GM19035 (cell line): ENCODE data around the gene FNDC11.

ENCODE experiments used
- ATAC-seq: cut with Tn5 transposase; IDR thresholded peaks from one replicate; pipeline ENCODE4 v1.9.1; 2021; ENCODE audit not compliant: unreplicated experiment

FNDC11 gene

DNA sequence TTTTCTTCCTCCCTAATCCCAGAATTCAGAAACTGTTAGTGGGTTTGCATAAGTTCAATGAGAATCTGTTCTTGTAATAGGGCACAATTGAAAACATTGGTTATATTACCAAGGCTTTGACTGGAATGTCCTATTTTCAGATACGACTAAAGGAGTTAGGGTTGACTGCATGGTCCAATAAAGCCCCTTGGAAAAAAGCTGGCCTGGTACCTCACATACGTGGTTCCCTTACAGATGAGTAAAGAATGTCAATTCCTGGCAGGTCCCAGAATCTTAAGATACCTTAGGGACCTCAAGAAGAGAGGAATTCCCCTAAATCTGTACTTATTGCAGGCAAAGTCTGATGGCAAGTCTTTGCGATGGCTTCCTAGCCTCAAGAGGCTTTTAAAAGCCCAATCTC lies 28.8 kb upstream of the FNDC11 start:
- ATAC-seq: no peak

GRCh38 chr20:63525971-63526370 lies 28.0 kb upstream of the FNDC11 start:
- ATAC-seq: no peak

DNA sequence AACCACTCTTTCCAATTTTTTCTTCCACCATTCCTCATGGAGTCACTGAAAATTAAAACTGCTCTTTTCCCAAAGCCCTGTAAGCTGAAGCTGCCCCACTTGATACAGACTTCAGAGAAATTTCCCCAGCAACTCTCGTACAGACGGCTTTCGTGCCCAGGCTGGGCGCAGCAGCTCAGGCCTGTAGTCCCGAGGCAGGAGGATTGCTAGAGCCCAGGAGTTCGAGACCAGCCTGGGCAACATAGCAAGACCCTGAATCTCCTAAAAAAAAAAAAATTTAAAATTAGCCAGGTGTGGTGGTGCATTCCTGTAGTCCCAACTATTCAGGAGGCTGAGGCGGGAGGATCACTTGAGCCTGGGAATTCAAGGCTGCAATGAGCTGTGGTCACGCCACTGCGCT lies 26.8 kb upstream of the FNDC11 start:
- ATAC-seq: no peak

DNA sequence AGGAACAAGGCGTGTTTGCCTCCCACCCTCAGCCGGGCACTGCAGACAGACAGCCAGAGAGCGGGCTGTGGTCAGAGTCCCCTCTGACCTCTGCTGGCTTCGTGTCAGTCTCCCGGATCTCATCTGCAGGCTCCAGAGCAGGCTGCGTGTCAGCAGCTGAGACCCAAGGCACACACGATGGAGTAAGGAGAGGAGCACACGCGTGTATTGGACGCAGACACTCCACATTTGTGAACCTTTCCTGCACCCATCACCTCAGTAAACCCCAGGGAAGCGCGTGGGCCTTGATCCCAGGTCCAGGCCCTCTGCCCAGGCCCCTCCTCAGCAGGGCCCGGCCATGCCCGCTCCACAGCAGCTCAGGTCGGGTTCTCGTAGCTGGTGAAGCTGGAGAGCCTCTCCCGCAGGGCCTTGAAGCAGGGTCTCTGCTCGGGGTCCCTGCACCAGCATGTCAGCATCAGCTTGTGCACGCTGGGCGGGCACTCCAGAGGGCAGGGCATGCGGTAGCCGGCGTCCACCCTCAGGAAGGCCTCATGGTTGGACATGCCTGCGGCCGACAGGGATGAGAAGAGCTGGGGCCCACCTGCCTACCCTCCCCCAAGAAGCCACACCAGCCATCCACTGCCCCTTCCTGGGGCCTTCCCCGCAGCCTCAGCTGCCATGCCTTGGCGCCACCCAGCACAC lies 24.6 kb upstream of the FNDC11 start:
- ATAC-seq: no peak

DNA sequence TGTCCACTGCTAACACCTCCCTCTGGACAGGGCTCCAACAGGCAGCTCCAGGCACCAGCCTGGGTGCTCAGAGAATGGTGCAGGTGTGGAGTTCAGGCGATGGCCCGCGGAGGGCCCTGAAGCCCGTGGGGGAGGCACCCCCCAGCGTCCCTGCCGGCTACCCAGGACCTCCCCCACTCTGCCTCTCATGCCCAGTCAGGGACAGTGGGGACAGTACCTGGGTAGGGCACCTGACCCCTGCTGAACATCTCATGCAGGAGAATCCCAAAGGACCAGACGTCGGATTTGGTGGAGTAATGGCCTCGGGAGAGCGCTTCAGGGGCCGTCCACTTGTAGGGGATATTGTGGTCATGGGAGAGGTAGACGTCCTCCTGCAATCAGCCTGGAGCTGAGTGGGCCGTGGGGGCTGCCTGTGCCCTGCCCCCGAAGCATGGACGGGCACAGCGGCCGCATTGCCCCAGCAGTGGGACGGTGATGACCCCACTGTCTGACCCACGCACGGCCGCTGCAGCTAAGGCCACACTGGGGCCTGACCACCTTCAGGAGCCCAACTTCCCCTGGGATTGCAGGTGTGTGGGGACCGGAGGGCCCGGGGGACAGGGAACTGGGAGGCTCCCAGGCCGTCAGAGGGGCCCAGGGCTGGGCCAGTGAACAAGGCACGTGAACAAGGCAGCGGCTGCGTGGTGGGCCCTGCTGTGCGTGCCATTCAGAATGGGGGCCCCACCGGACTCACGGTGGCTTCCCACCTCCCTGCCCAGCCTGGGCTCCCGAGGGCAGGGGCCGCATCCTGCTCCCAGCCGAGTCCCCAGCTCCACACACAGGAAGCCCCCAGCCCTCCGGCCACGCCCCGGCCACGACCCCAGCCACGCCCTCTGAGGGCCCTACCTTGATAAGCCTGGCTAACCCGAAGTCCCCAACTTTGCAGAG lies 23.8 kb upstream of the FNDC11 start:
- no peak for ATAC-seq

DNA sequence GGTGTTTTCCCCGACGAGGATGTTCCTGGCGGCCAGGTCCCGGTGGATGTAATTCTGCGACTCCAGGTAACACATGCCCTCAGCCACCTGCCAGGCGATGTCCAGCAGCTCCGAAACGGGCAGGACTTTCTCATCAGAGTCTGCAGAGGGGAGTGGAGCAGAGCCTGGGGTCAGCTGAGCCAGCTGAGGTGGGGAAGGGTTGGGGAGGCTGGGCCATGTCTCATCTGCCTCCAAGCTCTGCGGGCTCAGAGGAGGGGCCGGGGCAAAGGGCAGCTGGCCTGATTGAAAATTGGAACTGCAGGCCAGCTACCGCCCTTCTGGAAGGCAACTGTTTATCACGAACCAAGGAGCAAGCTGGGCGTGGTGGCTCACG lies 23.2 kb upstream of the FNDC11 start:
- ATAC-seq: no peak

DNA sequence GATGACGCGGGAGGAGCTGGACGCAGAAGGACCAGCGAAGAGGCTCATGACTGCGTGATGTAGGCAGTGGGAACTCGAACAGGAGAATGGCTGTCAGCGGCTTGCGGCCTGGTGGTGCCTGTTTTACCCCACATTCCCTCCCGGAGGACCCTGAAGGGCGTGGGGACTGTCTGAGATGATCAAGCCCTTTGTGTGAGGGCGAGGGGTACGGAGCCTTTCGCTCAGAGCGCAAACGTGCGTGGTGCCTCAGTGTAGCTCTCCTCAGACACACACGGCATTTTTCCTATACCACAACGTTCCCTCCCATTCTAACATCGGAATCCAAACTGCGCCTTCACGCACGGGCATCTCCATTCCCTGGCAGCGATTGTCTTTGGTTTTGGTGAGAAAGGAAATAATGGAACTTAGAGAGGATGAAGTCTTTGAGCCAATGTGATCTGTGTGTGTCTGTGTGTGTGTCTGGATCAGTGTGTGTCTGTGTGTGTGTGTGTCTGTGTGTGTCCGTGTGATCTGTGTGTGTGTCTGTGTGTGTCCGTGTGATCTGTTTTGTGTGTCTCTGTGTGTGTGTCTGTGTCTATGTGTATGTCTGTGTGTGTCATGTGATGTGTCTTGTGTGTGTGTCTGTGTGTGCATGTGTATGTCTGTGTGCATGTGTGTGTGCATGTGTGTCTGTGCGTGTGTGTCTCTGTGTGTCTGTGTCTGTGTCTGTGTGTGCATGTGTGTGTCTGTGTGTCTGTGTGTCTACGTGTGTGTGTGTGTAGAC lies 22.1 kb upstream of the FNDC11 start:
- no peak for ATAC-seq

GRCh38 chr20:63532449-63532971 lies 21.4 kb upstream of the FNDC11 start:
- no peak for ATAC-seq

- ATAC-seq: no peak
Observed at GRCh38 chr20:63533388-63533787, 20.6 kb upstream of the FNDC11 start.

GRCh38 chr20:63533871-63534393 lies 20.0 kb upstream of the FNDC11 start:
- no peak for ATAC-seq

DNA sequence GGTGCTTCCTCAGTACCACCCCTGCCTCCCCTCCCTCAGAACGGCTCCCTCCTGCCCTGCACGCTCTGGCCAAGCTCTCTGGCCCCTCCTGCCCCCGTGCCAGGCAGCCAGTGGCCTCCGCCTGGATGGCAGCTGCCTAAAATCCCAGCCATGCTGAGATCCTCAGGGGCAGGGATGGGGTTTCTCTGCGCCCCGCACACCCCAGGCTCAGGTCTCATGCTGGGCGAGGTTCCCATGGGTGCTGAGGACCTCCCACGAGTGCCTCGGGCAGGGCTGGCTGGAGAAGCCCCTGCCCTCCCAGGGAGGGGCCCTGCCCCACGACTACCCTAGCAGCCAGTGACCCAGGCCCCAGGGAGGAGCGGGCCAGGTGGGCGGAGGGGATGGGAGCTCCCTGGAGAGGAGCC lies 19.5 kb upstream of the FNDC11 start:
- ATAC-seq: no peak

DNA sequence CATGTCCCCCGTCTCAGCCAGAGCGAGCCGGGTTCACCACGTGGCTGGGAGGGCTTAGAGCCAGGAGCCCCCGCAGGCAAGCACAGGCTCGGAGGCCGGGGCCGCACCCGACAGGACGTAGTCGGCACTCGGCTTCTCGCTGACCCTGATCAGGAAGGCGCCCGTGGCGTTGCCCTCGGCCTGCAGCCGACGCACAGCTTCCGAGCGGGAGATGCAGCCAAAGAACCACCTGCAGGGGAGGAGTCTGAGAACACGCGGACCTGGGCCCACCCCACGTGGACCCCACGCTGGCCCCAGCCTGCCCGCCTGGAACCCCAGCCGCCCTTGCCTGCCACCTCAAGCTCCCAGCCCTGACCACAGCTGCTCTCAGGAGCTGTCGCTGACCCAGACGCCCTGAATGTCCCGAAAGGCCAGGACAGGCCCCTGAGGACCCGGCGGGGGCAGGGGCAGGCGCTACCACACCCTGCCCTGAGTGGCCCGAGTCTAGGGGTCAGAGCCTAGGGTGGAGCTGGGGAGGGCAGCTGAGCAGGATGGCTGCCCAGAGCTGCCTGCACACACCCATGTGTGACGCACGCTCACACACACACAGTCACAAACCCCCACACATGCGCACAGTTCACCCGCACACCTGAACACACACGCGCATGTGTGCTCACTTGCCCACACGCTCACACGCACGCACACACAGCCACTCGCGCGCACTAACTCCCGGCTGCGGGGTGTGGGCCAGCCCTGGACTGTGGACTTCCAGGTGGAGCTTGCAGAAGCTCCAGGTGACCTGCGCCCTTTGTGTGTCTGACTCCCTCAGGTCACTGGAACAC lies 18.9 kb upstream of the FNDC11 start:
- ATAC-seq: no peak

DNA sequence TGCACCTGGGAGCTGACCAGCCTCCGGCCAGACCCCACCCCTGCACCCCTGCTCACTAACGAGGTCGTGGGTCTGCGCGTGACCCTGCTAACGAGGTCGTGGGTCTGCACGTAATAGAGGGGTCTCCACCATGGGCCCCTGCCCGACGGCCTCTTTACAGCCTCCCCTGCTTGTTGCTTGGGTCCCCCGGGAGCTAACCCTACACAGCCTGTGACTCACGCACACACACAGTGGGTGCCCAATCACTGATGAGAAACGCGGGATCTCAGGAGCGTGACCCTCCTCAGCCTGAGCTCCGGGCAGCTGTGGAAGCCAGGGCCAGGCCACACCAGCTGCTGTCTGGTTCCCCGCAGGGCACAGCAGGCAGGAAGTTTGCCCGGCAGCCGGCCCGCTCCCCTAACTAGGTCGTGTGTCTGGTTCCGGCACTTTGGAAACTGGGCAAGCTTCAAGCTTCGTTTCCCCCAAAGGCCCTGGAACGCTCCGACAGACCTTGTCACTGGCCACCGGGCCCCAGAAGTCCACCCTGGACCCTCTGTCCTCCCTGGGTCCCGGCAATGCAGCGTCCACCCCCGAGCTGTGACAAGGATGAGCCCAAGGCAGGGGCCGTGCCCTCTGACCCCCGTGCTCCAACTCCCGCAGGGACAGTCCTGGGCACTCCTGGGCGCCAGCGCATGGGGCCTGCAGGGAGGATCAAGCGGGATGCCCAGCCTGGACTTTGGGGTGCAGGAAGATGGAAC lies 17.6 kb upstream of the FNDC11 start:
- no peak for ATAC-seq

DNA sequence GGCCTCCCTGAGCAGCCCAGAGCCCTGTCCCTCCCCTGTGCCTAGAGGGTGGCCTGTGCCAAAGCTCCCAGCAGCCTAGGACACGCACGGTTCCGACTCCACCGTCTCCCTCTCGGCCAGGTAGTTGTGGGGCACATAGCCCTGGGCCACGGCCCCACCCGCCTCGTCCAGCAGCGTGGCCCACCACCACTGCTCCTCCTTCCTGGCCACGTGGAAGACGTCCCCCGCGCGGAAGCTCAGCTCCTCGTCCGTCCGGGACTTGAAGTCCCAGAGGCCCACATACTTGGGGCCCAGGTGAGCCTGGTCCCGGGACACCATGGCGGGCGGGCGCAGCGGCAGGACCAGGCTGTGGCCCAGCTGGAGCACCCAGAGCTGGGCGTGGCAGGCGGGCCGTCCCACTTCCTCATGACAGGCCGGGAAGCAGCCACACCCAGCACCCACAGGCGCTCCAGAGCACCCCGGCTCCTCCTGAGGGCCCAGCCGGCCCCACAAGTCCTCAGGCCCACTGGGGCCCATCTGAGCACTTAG lies 16.9 kb upstream of the FNDC11 start, which contains the start of gene PTK6:
Gene PTK6, minus strand, starts transcription at position 380 of the 528 bp plus-strand sequence. Its CDS starts 62 bp downstream, at position 318.
- ATAC-seq: no peak

GRCh38 chr20:63537525-63538203 lies 16.3 kb upstream of the FNDC11 start:
- peak; percentile 83 for ATAC-seq

- no peak for ATAC-seq
Observed at GRCh38 chr20:63538204-63539091, 15.5 kb upstream of the FNDC11 start.

DNA sequence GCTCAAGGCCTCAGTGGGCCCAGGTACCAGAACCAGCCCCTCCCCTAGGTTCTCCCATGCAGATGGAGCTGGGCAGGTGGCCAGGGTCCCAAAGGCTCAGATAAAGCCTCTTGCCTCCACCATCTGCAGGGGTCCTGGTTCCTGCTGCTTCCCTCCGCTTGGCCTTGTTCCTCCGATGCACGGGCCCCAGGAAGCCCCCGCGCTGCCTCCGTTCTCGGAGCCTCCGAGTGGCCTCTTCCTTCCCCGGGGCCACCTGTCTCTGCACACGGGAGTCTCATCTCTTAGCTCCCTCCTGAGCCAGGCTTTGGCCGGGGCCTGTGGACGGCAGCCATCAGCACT lies 14.9 kb upstream of the FNDC11 start:
- no peak for ATAC-seq
